SK-N-MC (cell line): ENCODE results near the gene PRR16.

Source experiments
- EZH2 ChIP-seq: fragments of 200-600 bp; sonication (generic); IDR thresholded peaks from one replicate; pipeline ENCODE4 v1.6.1; 2017; ENCODE audit warnings: antibody characterized with exemption
- POLR2AphosphoS5 ChIP-seq: IDR thresholded peaks from 2 replicates; pipeline ENCODE4 v1.6.1; 2012; ENCODE audit warnings: mild to moderate bottlenecking, low read depth, low read length, borderline replicate concordance

- TF ChIP-seq POLR2AphosphoS5: no peak
- no peak for TF ChIP-seq EZH2
These were observed 112.5 kb downstream of the PRR16 start for GRCh38 chr5:120576588-120576987.
